Brain microvascular endothelial cell (primary cell): ENCODE data around the gene CLMN.

Source experiments
- DNase-seq: peaks from one replicate; pipeline ENCODE4 v3.0.0-alpha.2; 2020
- H3K27ac ChIP-seq: fragments of 250-450 bp; sonication (Bioruptor Pico); 2 replicates; pipeline ENCODE4 v1.5.1; 2020; ENCODE audit warnings: mild to moderate bottlenecking, moderate library complexity
- H3K27me3 ChIP-seq: fragments of 250-450 bp; sonication (Bioruptor Pico); replicated peaks from 2 replicates; pipeline ENCODE4 v1.5.1; 2020; ENCODE audit warnings: mild to moderate bottlenecking
- H3K36me3 ChIP-seq: fragments of 250-450 bp; sonication (Bioruptor Pico); replicated peaks from 2 replicates; pipeline ENCODE4 v1.5.1; 2020; ENCODE audit warnings: mild to moderate bottlenecking
- H3K4me3 ChIP-seq: 2 replicates; pipeline ENCODE4 v1.5.1; 2011; ENCODE audit warnings: low read depth, mild to moderate bottlenecking, control low read depth, low read length, moderate library complexity
- CTCF ChIP-seq: IDR thresholded peaks from 2 replicates; pipeline ENCODE4 v1.5.1; 2011; ENCODE audit warnings: low read depth, mild to moderate bottlenecking, moderate library complexity, low read length, control low read depth, inconsistent platforms; ENCODE audit errors: missing control alignments
- in situ Hi-C: cut with HindIII; loops from 2 replicates; pipeline ENCODE4 v1.10.0; 2017; ENCODE audit warnings: low sequenced_read_pairs, low pct_ligation_motif_present

Gene CLMN

GRCh38 chr14:95240859-95241813, 78.6 kb downstream of the CLMN start:
- no peaks in the 10 kb centered on the region for H3K27me3 ChIP-seq
- in situ Hi-C loops: no loop called here
- H3K27ac ChIP-seq: no peak overlapping the region
- no peak for TF ChIP-seq CTCF
- H3K36me3 ChIP-seq: no peaks in the 10 kb centered on the region
- no peak overlapping the region for H3K4me3 ChIP-seq
- DNase-seq: no peak

GRCh38 chr14:95238487-95239298, 81.0 kb downstream of the CLMN start:
- H3K4me3 ChIP-seq: no peak overlapping the region

GRCh38 chr14:95237958-95238340, 81.8 kb downstream of the CLMN start:
- in situ Hi-C loops: no loop called here
- DNase-seq: no peak

More at GRCh38 chr14:95238487-95239298, 81.0 kb downstream of the CLMN start:
- H3K27ac ChIP-seq: no peak overlapping the region
- H3K27me3 ChIP-seq: no peaks in the 10 kb centered on the region
- in situ Hi-C loops: no loop called here
- H3K36me3 ChIP-seq: no peaks in the 10 kb centered on the region
- TF ChIP-seq CTCF: no peak
- DNase-seq: no peak

GRCh38 chr14:95237121-95237957, 82.4 kb downstream of the CLMN start:
- Histone ChIP-seq H3K36me3 (no peaks in the 10 kb centered on the region), H3K27ac (no peak overlapping the region), H3K4me3 (no peak overlapping the region), H3K27me3 (no peaks in the 10 kb centered on the region)
- in situ Hi-C loops: no loop called here
- TF ChIP-seq CTCF: no peak
- DNase-seq: no peak

More at GRCh38 chr14:95237958-95238340, 81.8 kb downstream of the CLMN start:
- no peak overlapping the region for H3K27ac ChIP-seq
- H3K4me3 ChIP-seq: no peak overlapping the region
- H3K36me3 ChIP-seq: no peaks in the 10 kb centered on the region
- no peaks in the 10 kb centered on the region for H3K27me3 ChIP-seq
- no peak for TF ChIP-seq CTCF

- no peak overlapping the region for H3K27ac ChIP-seq
- no peak overlapping the region for H3K4me3 ChIP-seq
- no peaks in the 10 kb centered on the region for H3K27me3 ChIP-seq
- H3K36me3 ChIP-seq: no peaks in the 10 kb centered on the region
- TF ChIP-seq CTCF: no peak
- no peak for DNase-seq
- in situ Hi-C loops: no loop called here
Measured at GRCh38 chr14:95236221-95236620, 83.5 kb downstream of the CLMN start.
